Measurements from ENCODE around the gene CELA2A. TPM values are rescaled to one million over a fixed set of nuclear protein-coding genes. Genes with fewer than 3 reads are reported as not detected.
"Not testable (repeated sequence)": the region's sequence is repeated elsewhere in the genome, so short reads cannot be mapped to it uniquely, and the experiment has no call there.

CELA2A gene
- total RNA-seq, 2 donors from 2014 or later = 3.6 TPM; not detected in 1

DNA sequence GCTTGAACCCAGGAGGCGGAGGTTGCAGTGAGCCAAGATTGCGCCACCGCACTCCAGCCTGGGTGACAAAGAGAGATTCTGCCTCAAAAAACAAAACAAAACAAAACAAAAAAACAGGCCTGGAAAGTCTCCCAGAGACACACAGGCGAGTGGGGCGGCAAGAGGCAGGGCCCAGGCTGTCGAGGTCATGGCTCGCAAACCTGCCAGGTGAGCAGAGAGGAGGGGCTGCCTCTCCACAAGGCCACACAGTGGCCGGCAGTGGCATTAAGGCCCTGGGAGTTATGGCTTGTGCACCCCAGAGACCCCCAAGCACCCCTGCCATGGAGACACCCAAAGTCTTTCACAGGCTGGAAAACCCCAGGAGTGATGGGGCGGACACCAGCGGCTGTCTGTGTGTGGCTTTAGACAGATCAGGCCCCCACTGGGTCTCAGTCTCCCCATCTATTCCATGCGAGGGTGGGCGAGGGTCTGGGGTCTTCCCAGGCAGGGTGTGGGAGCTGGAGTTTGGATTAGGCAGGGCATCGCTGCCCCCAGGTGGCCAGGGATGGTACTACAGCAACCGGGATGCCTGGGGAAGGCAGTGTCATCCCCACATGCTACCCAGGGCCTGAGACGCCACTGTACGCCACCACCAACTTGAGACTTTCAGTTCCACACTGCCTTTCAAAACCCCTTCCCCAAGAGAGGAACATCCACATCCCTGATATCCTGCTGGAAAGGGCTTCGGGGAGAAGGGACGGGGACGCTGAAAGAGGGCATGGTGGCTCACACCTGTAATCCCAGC lies 25.6 kb upstream of the CELA2A start:
- TF ChIP-seq CTCF (IDR thresholded peaks at IDR 0.05) = peak; percentile 94

DNA sequence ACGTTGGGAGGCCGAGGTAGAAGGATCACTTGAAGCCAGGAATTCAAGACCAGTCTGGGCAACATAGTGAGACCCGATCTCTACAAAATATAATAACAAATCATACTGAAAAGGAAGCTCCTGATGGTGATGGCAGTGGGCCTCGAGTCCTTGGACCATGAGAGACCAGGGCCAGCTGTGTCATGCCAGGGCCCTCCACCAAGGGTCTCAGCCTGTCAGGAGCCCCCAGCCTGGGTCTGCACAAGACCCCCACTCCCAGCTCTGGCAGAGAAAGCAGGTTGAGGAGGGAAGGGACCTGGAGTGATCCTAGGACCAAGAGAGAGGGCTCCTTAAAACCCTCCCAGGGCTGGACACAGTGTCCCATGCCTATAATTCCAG lies 25.0 kb upstream of the CELA2A start:
- Histone ChIP-seq H3K27ac (no peak overlapping the region), H3K36me3 (no peaks in the 10 kb centered on the region), H3K9ac (ENCODE audit: low read depth in 2 of 2, low read length in 2 of 2) (no peak overlapping the region), H3K4me3 (no peak overlapping the region), H3K27me3 (no peaks in the 10 kb centered on the region), H3K4me1 (peaks cover 6% of the 10 kb centered on the region), H3K9me3 (no peaks in the 10 kb centered on the region)
- intact Hi-C loops (cut with DNase I) = loop anchor here (2.0 to 10.0 kb wide), 2 partner anchors 109 to 307 kb away; no protein-coding TSS in a partner anchor
- no peak for DNase-seq
- TF ChIP-seq CTCF (IDR thresholded peaks at IDR 0.05) = no peak

More for the DNA sequence above, 25.6 kb upstream of the CELA2A start:
- Histone ChIP-seq H3K27ac (no peak overlapping the region), H3K4me3 (no peak overlapping the region), H3K9ac (ENCODE audit: low read depth in 2 of 2, low read length in 2 of 2) (no peak overlapping the region), H3K9me3 (no peaks in the 10 kb centered on the region), H3K36me3 (no peaks in the 10 kb centered on the region), H3K4me1 (peaks cover 8% of the 10 kb centered on the region), H3K27me3 (no peaks in the 10 kb centered on the region)
- intact Hi-C loops (cut with DNase I) = loop anchor here (2.0 to 10.0 kb wide), 2 partner anchors 108 to 306 kb away; no protein-coding TSS in a partner anchor
- peak; percentile 86 for DNase-seq

DNA sequence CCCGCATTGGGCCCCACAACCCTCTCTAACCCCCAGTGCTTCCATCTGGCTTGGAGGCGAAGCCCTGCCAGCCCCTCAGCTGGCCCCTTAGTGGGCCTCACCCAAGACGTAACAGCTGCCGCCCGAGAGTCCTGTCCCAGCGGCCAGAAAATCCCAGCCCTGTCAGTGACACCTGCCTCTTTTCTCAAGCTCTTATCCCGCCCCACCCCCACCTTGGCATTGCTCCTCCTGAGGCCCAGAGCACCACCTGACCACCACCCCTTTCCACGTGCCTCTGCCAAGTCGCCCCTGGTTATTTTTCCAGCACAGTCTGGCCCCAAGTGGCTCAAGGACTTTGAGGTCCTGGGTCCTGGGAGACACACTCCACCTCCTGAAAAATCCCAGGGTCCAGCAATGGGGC lies 24.2 kb upstream of the CELA2A start:
- Histone ChIP-seq H3K36me3 (no peaks in the 10 kb centered on the region), H3K27me3 (no peaks in the 10 kb centered on the region), H3K4me1 (peaks cover 2% of the 10 kb centered on the region), H3K27ac (no peak overlapping the region), H3K9ac (ENCODE audit: low read depth in 2 of 2, low read length in 2 of 2) (no peak overlapping the region), H3K9me3 (no peaks in the 10 kb centered on the region), H3K4me3 (no peak overlapping the region)
- intact Hi-C loops (cut with DNase I) = loop anchor here (10.0 kb wide), 1 partner anchor 308 kb away; no protein-coding TSS in a partner anchor
- DNase-seq = peak; percentile 50
- no peak for TF ChIP-seq CTCF (IDR thresholded peaks at IDR 0.05)

- H3K4me3 ChIP-seq = no peak overlapping the region
- H3K36me3 ChIP-seq = no peaks in the 10 kb centered on the region
- H3K4me1 ChIP-seq = no peaks in the 10 kb centered on the region
- intact Hi-C loops (cut with DNase I) = loop anchor here (10.0 kb wide), 1 partner anchor 309 kb away; no protein-coding TSS in a partner anchor
- H3K9ac ChIP-seq (ENCODE audit: low read depth in 2 of 2, low read length in 2 of 2) = no peak overlapping the region
- DNase-seq = no peak
- TF ChIP-seq CTCF (IDR thresholded peaks at IDR 0.05) = no peak
- H3K27me3 ChIP-seq = no peaks in the 10 kb centered on the region
- H3K27ac ChIP-seq = no peak overlapping the region
- no peaks in the 10 kb centered on the region for H3K9me3 ChIP-seq
Measured at GRCh38 chr1:15433471-15433870, 23.1 kb upstream of the CELA2A start.

DNA sequence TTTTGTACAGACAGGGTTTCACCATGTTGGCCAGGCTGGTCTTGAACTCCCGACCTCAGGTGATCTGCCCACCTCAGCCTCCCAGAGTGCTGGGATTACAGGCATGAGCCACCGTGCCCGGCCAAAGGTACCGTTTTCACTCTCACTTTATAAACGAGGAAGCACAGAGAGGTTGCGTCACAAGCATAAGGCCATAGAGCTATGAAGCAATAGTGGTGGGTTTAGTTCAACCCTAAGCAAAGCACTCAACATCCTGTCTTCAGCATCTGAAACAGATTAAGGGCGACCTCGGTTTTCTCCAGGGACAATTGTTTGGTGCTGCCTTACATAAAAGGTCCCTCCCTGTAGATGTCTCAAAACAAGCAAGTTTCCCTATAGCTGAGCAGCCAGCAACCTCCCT lies 21.8 kb upstream of the CELA2A start:
- H3K4me1 ChIP-seq; DNase-seq; H3K9ac ChIP-seq (ENCODE audit: low read depth in 2 of 2, low read length in 2 of 2); H3K9me3 ChIP-seq; H3K27ac ChIP-seq; H3K27me3 ChIP-seq; H3K36me3 ChIP-seq; H3K4me3 ChIP-seq: not testable (repeated sequence)
- intact Hi-C loops (cut with DNase I) = loop anchor here (10.0 kb wide), 1 partner anchor 310 kb away; no protein-coding TSS in a partner anchor
